Tibial artery (tissue), 4 donors: ENCODE data around the gene NMNAT3.

Source experiments
- DNase-seq, 2 donors: peaks; one replicate each; pipeline ENCODE4 v3.0.0-alpha.2; 2019
- H3K27ac ChIP-seq, 2 donors: fragments of 200-600 bp; sonication (generic) in 1 of 2; 1 replicate in 1 of 2; 2 replicates in 1 of 2; pipeline ENCODE4 v1.5.1; 2018 to 2019; ENCODE audit warnings: mild to moderate bottlenecking in 1 of 2
- H3K27me3 ChIP-seq, 2 donors: fragments of 200-600 bp; sonication (generic) in 1 of 2; one replicate each; pipeline versions ENCODE4 v1.5.1 to v1.6.0; 2016 to 2019
- H3K36me3 ChIP-seq, 3 donors: fragments of 200-600 bp; sonication (generic) in 2 of 3; one replicate each; pipeline ENCODE4 v1.5.1; 2016 to 2019; ENCODE audit warnings: mild to moderate bottlenecking in 2 of 3
- H3K4me1 ChIP-seq, 4 donors: fragments of 200-600 bp; sonication (generic) in 2 of 4; 1 replicate in 3 of 4; 2 replicates in 1 of 4; pipeline ENCODE4 v1.5.1; 2016 to 2019
- H3K4me3 ChIP-seq, 2 donors: fragments of 200-600 bp; sonication (generic) in 1 of 2; 1 replicate in 1 of 2; 2 replicates in 1 of 2; pipeline ENCODE4 v1.5.1; 2018 to 2019; ENCODE audit warnings: mild to moderate bottlenecking in 2 of 2
- H3K9me3 ChIP-seq, 3 donors: fragments of 200-600 bp; sonication (generic) in 1 of 3; one replicate each; pipeline ENCODE4 v1.5.1; 2016 to 2019
- intact Hi-C: fragments of 100-400 bp; cut with DNase I; formaldehyde crosslinking; loops from one replicate; pipeline ENCODE4 v1.15.0; 2023; ENCODE audit warnings: low total_unique reads
- TF ChIP-seq, protein P1 (sequence below), 2 experiments: fragments of 200-600 bp in 1 of 2; fragments of 450-650 bp in 1 of 2; IDR thresholded peaks; one replicate each; pipeline ENCODE4 v1.5.1; 2017 to 2019; ENCODE audit warnings: antibody characterized with exemption in 2 of 2, mild to moderate bottlenecking in 1 of 2, moderate library complexity in 1 of 2

Gene NMNAT3

DNA sequence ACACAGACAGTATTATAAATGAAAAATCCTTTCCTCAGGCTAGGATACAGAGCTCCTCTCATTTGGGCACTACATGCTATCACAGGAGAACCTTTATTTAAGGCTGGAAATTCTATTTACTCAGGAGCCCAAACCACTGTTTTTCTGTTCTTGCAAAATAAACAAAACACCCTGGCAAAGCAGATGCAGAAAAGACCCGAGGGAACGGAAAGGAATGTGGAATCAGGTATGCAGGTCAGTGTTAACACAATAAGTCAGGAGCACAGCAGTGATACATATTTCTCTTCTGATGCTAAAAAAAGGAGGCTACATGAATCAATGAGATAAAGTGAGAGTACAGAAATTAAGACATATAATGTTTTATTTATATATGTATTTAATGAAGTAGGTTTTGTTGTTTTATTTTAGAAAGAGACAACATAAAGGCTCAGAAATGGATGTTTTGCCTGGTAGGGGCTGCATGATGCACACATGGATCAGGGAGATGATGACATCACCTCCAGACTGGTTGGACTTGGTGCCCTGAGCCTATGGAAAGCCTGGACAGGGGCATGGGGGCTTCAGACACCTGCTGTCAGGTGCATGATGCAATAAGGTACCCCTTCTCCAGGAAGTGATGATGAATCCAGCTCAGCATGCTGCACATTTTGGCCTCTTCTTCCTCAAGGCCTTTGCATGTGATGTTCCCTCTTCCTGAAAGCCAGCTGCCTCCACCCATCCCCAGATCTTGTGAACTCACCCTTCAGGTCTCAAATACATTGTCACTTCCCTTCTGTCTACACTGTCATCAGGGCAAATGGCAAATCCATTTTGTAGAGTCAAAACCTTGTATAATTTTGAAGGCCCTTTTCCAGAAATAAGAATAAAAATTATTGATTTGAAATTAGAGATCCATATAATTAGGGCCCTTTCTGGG is 119.2 kb downstream of the NMNAT3 start:
- H3K4me1 ChIP-seq = no peaks in the 10 kb centered on the region
- no peaks in the 10 kb centered on the region for H3K27me3 ChIP-seq
- TF ChIP-seq, protein P1, sequence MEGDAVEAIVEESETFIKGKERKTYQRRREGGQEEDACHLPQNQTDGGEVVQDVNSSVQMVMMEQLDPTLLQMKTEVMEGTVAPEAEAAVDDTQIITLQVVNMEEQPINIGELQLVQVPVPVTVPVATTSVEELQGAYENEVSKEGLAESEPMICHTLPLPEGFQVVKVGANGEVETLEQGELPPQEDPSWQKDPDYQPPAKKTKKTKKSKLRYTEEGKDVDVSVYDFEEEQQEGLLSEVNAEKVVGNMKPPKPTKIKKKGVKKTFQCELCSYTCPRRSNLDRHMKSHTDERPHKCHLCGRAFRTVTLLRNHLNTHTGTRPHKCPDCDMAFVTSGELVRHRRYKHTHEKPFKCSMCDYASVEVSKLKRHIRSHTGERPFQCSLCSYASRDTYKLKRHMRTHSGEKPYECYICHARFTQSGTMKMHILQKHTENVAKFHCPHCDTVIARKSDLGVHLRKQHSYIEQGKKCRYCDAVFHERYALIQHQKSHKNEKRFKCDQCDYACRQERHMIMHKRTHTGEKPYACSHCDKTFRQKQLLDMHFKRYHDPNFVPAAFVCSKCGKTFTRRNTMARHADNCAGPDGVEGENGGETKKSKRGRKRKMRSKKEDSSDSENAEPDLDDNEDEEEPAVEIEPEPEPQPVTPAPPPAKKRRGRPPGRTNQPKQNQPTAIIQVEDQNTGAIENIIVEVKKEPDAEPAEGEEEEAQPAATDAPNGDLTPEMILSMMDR (IDR thresholded peaks at IDR 0.05) = no peak
- H3K27ac ChIP-seq = no peak overlapping the region
- no peak for DNase-seq
- intact Hi-C loops = no loop called here
- H3K36me3 ChIP-seq = no peaks in the 10 kb centered on the region
- no peaks in the 10 kb centered on the region for H3K9me3 ChIP-seq
- H3K4me3 ChIP-seq = no peak overlapping the region

DNA sequence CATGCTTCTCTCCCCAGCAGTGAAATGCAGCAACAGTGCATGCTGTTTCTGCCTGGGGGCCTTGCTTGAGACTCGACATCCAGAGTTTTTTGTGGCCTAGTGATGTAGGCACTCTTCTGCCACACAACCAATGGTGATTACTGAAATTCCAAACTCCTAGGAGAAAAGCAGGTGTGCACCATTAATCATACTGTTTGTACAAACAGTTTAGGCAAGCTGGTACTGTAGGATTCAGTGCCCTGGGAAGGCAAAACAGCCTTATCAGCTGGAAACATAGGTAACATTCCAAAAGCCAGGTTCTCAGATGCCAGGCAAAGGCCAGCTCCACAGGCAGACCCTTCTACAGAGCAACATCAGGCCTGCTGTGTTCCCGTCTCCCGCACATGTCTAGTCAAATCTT is 120.7 kb downstream of the NMNAT3 start:
- TF ChIP-seq, protein P1 (IDR thresholded peaks at IDR 0.05) = no peak
- Histone ChIP-seq H3K27me3 (no peaks in the 10 kb centered on the region), H3K4me3 (no peak overlapping the region), H3K36me3 (no peaks in the 10 kb centered on the region), H3K9me3 (no peaks in the 10 kb centered on the region), H3K4me1 (no peaks in the 10 kb centered on the region), H3K27ac (no peak overlapping the region)
- DNase-seq = no peak
- intact Hi-C loops = no loop called here

DNA sequence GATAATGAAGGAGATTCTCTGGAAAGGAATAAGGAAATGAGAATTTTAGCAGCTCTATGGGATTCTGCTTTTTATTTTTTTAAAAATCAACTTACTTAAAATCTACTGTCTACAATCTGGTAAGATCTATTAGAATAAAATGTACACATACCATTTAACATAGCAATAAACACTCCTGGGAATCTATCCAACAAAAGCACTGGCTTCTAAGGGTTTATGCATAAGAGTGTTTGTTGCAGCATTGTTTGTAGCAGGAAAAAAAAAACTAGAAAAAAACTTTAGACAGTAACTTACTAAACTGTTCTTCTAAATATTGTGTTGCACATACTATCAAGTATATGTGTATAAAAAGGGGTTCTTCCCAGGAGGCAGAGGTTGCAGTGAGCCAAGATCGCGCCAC is 122.5 kb downstream of the NMNAT3 start:
- TF ChIP-seq, protein P1 (IDR thresholded peaks at IDR 0.05) = no peak
- no peak overlapping the region for H3K27ac ChIP-seq
- H3K4me3 ChIP-seq = no peak overlapping the region
- no peaks in the 10 kb centered on the region for H3K27me3 ChIP-seq
- intact Hi-C loops = no loop called here
- no peak for DNase-seq
- no peaks in the 10 kb centered on the region for H3K36me3 ChIP-seq
- H3K4me1 ChIP-seq = no peaks in the 10 kb centered on the region
- no peaks in the 10 kb centered on the region for H3K9me3 ChIP-seq

DNA sequence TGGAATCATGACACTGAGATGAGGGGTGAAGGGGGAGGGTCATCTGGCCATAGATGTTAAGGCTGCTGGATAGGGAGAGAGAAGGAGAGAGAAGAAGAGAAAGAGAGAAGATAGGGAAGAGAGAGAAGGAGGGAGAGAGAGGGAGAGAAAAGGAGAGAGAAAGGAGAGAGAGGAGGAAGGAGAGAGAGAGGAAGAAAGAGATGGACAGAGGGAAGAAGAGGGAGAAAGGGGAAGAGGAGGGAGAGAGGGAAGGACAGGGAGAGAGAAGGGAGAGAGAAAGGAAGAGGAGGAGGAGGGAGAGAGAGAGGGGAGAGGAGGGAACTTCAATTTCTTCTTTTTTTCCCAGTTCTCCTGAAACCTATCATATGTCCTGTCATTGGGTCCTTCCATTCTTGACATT is 123.1 kb downstream of the NMNAT3 start:
- H3K9me3 ChIP-seq = no peaks in the 10 kb centered on the region
- H3K36me3 ChIP-seq = no peaks in the 10 kb centered on the region
- no peaks in the 10 kb centered on the region for H3K4me1 ChIP-seq
- DNase-seq = no peak
- TF ChIP-seq, protein P1 (IDR thresholded peaks at IDR 0.05) = no peak
- H3K27me3 ChIP-seq = no peaks in the 10 kb centered on the region
- intact Hi-C loops = no loop called here
- no peak overlapping the region for H3K27ac ChIP-seq
- H3K4me3 ChIP-seq = no peak overlapping the region

DNA sequence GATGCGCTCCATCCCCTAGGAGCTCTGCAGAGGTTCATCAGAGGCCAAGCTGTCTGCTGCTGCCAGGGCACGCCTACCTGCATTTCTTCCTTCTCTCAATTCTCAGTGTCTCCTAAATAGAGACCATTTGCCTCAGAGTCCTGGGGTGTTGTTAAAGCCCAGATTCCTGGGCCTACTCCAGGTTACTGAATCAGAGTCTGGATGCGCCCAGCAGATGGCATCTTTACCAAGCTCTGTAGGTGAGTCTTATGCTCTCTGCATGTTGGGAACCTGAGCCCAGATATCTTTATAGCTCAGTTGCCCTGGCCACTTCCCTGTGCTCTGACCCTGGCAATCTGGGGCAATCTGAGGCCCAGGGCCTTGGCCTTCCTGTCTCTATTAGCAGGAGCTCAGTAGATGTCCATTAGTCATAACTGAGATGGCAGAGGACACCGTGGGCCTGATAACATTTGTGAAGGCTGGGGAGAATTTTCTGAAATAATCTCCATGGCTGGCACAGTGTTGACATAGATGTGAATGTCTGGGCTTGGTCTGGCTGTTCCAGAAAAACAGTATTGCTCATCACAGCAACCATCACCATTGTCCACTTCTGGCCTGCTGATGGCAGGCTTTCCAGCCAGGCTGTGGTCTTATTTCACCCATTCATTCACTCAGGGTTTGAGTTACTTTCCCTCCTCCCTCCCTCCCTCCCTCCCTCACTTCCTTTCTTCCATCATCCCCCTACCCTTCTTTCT is 125.0 kb downstream of the NMNAT3 start:
- TF ChIP-seq, protein P1 (IDR thresholded peaks at IDR 0.05) = no peak
- H3K4me3 ChIP-seq = no peak overlapping the region
- no peak for DNase-seq
- H3K36me3 ChIP-seq = no peaks in the 10 kb centered on the region
- H3K27ac ChIP-seq = no peak overlapping the region
- intact Hi-C loops = no loop called here
- no peaks in the 10 kb centered on the region for H3K27me3 ChIP-seq
- H3K9me3 ChIP-seq = no peaks in the 10 kb centered on the region
- H3K4me1 ChIP-seq = no peaks in the 10 kb centered on the region
